IPS-NIHi7 (cell line): ENCODE results near the gene MMP20.

Experiments
- DNase-seq: peaks from one replicate; pipeline ENCODE4 v3.0.0; 2012; ENCODE audit warnings: mixed read lengths; ENCODE audit errors: extremely low spot score

MMP20 gene

GRCh38 chr11:102555091-102555490 is 70.0 kb downstream of the MMP20 start:
- no peak for DNase-seq

GRCh38 chr11:102553835-102554282 is 71.3 kb downstream of the MMP20 start:
- DNase-seq, result no peak

GRCh38 chr11:102552447-102553194 is 72.5 kb downstream of the MMP20 start:
- DNase-seq, result no peak

- DNase-seq, result no peak
Observed at GRCh38 chr11:102552020-102552419, 73.1 kb downstream of the MMP20 start.

- no peak for DNase-seq
Observed at GRCh38 chr11:102551169-102551781, 73.9 kb downstream of the MMP20 start.

GRCh38 chr11:102546923-102547471 is 78.1 kb downstream of the MMP20 start:
- DNase-seq, result no peak

GRCh38 chr11:102546427-102546826 is 78.7 kb downstream of the MMP20 start:
- DNase-seq, result no peak

- no peak for DNase-seq
Observed at GRCh38 chr11:102545701-102546100, 79.4 kb downstream of the MMP20 start.

GRCh38 chr11:102544594-102544993 is 80.5 kb downstream of the MMP20 start:
- DNase-seq, result no peak

- no peak for DNase-seq
Observed at GRCh38 chr11:102539567-102539966, 85.6 kb downstream of the MMP20 start.

GRCh38 chr11:102538932-102539331 is 86.2 kb downstream of the MMP20 start:
- DNase-seq, result no peak

GRCh38 chr11:102534261-102534872 is 90.8 kb downstream of the MMP20 start:
- DNase-seq, result no peak

- peak; percentile 19 for DNase-seq
Observed at GRCh38 chr11:102530558-102530957, 94.6 kb downstream of the MMP20 start, which contains the start of gene MMP7. Gene MMP7 (minus strand): TSS chr11:102530747. CDS start chr11:102530700, 47 bp downstream.

GRCh38 chr11:102528618-102529017 is 96.5 kb downstream of the MMP20 start:
- DNase-seq, result no peak

- DNase-seq, result no peak
Observed at GRCh38 chr11:102527684-102528083, 97.4 kb downstream of the MMP20 start.

GRCh38 chr11:102527041-102527440 is 98.1 kb downstream of the MMP20 start:
- no peak for DNase-seq
